ENCODE data around the gene MYH11. TPM values are rescaled to one million over a fixed set of nuclear protein-coding genes. Genes with fewer than 3 reads are reported as not detected.

Gene MYH11
- total RNA-seq, 2 experiments from 2014 or later = 0.04 TPM; not detected in 1

GRCh38 chr16:15775209-15775608 lies 81.6 kb downstream of the MYH11 start:
- POLR2A ChIA-PET = no interaction called here
- H3K36me3 Mint-ChIP-seq (ENCODE audit: low read depth) = no peaks in the 10 kb centered on the region
- DNase-seq = no peak
- CTCF ChIA-PET = no interaction called here
- H3K27ac Mint-ChIP-seq = no peak overlapping the region
- no peaks in the 10 kb centered on the region for H3K9me3 Mint-ChIP-seq
- H3K4me3 Mint-ChIP-seq = no peak overlapping the region
- peaks cover 8% of the 10 kb centered on the region for H3K27me3 Mint-ChIP-seq
- no peaks in the 10 kb centered on the region for H3K4me1 Mint-ChIP-seq

GRCh38 chr16:15773968-15774367 lies 82.9 kb downstream of the MYH11 start:
- Mint-ChIP-seq H3K27ac (no peak overlapping the region), H3K4me3 (no peak overlapping the region), H3K36me3 (ENCODE audit: low read depth) (no peaks in the 10 kb centered on the region), H3K27me3 (peaks cover 8% of the 10 kb centered on the region), H3K9me3 (no peaks in the 10 kb centered on the region), H3K4me1 (no peaks in the 10 kb centered on the region)
- CTCF ChIA-PET = interaction anchor here (0.6 kb wide), 1 partner anchor 86 kb away, joined by 4 read pairs; no protein-coding TSS in a partner anchor
- DNase-seq = no peak
- POLR2A ChIA-PET = no interaction called here

- ChIA-PET POLR2A (no interaction called here), CTCF (interaction anchor here (0.6 kb wide), 3 partner anchors 226 to 1182 kb away, joined by 3 to 7 read pairs (median 3); no protein-coding TSS in a partner anchor)
- H3K27ac Mint-ChIP-seq = no peak overlapping the region
- DNase-seq = no peak
- H3K9me3 Mint-ChIP-seq = no peaks in the 10 kb centered on the region
- H3K36me3 Mint-ChIP-seq (ENCODE audit: low read depth) = no peaks in the 10 kb centered on the region
- H3K4me1 Mint-ChIP-seq = no peaks in the 10 kb centered on the region
- H3K27me3 Mint-ChIP-seq = peaks cover 8% of the 10 kb centered on the region
- H3K4me3 Mint-ChIP-seq = no peak overlapping the region
Observed at GRCh38 chr16:15772579-15773293, 84.1 kb downstream of the MYH11 start.

GRCh38 chr16:15771694-15772093 lies 85.1 kb downstream of the MYH11 start:
- POLR2A ChIA-PET = no interaction called here
- H3K4me3 Mint-ChIP-seq = no peak overlapping the region
- CTCF ChIA-PET = no interaction called here

GRCh38 chr16:15770512-15770911 lies 86.3 kb downstream of the MYH11 start:
- ChIA-PET CTCF (no interaction called here), POLR2A (no interaction called here)
- Mint-ChIP-seq H3K36me3 (ENCODE audit: low read depth) (no peaks in the 10 kb centered on the region), H3K27ac (no peak overlapping the region), H3K27me3 (peaks cover 8% of the 10 kb centered on the region), H3K9me3 (no peaks in the 10 kb centered on the region), H3K4me1 (no peaks in the 10 kb centered on the region), H3K4me3 (no peak overlapping the region)
- DNase-seq = no peak

More at GRCh38 chr16:15771694-15772093, 85.1 kb downstream of the MYH11 start:
- H3K36me3 Mint-ChIP-seq (ENCODE audit: low read depth) = no peaks in the 10 kb centered on the region
- no peak for DNase-seq
- no peak overlapping the region for H3K27ac Mint-ChIP-seq
- no peaks in the 10 kb centered on the region for H3K4me1 Mint-ChIP-seq
- H3K9me3 Mint-ChIP-seq = no peaks in the 10 kb centered on the region
- peaks cover 8% of the 10 kb centered on the region for H3K27me3 Mint-ChIP-seq

- Mint-ChIP-seq H3K27ac (no peak overlapping the region), H3K27me3 (peaks cover 6% of the 10 kb centered on the region), H3K9me3 (no peaks in the 10 kb centered on the region), H3K36me3 (ENCODE audit: low read depth) (no peaks in the 10 kb centered on the region), H3K4me3 (no peak overlapping the region), H3K4me1 (no peaks in the 10 kb centered on the region)
- no peak for DNase-seq
- POLR2A ChIA-PET = no interaction called here
- CTCF ChIA-PET = no interaction called here
Observed at GRCh38 chr16:15770107-15770506, 86.7 kb downstream of the MYH11 start.

- no peak overlapping the region for H3K27ac Mint-ChIP-seq
- no peak overlapping the region for H3K4me3 Mint-ChIP-seq
- DNase-seq = no peak
- POLR2A ChIA-PET = no interaction called here
- no peaks in the 10 kb centered on the region for H3K9me3 Mint-ChIP-seq
- H3K36me3 Mint-ChIP-seq (ENCODE audit: low read depth) = no peaks in the 10 kb centered on the region
- CTCF ChIA-PET = no interaction called here
- no peaks in the 10 kb centered on the region for H3K4me1 Mint-ChIP-seq
- H3K27me3 Mint-ChIP-seq = peaks cover 4% of the 10 kb centered on the region
Observed at GRCh38 chr16:15769239-15769638, 87.6 kb downstream of the MYH11 start.

GRCh38 chr16:15768201-15768600 lies 88.6 kb downstream of the MYH11 start:
- H3K36me3 Mint-ChIP-seq (ENCODE audit: low read depth) = no peaks in the 10 kb centered on the region
- DNase-seq = no peak
- no peaks in the 10 kb centered on the region for H3K9me3 Mint-ChIP-seq
- no peaks in the 10 kb centered on the region for H3K27me3 Mint-ChIP-seq
- POLR2A ChIA-PET = no interaction called here
- no peaks in the 10 kb centered on the region for H3K4me1 Mint-ChIP-seq
- no peak overlapping the region for H3K4me3 Mint-ChIP-seq
- H3K27ac Mint-ChIP-seq = no peak overlapping the region
- CTCF ChIA-PET = no interaction called here

- H3K27ac Mint-ChIP-seq = no peak overlapping the region
- no peaks in the 10 kb centered on the region for H3K9me3 Mint-ChIP-seq
- H3K4me1 Mint-ChIP-seq = no peaks in the 10 kb centered on the region
- ChIA-PET POLR2A (no interaction called here), CTCF (interaction anchor here (0.6 kb wide), 1 partner anchor 10 kb away, joined by 3 read pairs; no protein-coding TSS in a partner anchor)
- no peaks in the 10 kb centered on the region for H3K27me3 Mint-ChIP-seq
- no peak for DNase-seq
- no peak overlapping the region for H3K4me3 Mint-ChIP-seq
- H3K36me3 Mint-ChIP-seq (ENCODE audit: low read depth) = no peaks in the 10 kb centered on the region
Observed at GRCh38 chr16:15766918-15767317, 89.9 kb downstream of the MYH11 start.

- Mint-ChIP-seq H3K4me1 (no peaks in the 10 kb centered on the region), H3K36me3 (ENCODE audit: low read depth) (no peaks in the 10 kb centered on the region), H3K4me3 (no peak overlapping the region), H3K27ac (no peak overlapping the region), H3K27me3 (no peaks in the 10 kb centered on the region), H3K9me3 (no peaks in the 10 kb centered on the region)
- CTCF ChIA-PET = no interaction called here
- POLR2A ChIA-PET = no interaction called here
- peak; percentile 54 for DNase-seq
Observed at GRCh38 chr16:15765880-15766279, 90.9 kb downstream of the MYH11 start.

- Mint-ChIP-seq H3K36me3 (ENCODE audit: low read depth) (no peaks in the 10 kb centered on the region), H3K27ac (no peak overlapping the region), H3K4me1 (no peaks in the 10 kb centered on the region), H3K9me3 (no peaks in the 10 kb centered on the region), H3K4me3 (no peak overlapping the region), H3K27me3 (no peaks in the 10 kb centered on the region)
- ChIA-PET POLR2A (no interaction called here), CTCF (no interaction called here)
- DNase-seq = no peak
Observed at GRCh38 chr16:15765116-15765515, 91.7 kb downstream of the MYH11 start.

GRCh38 chr16:15764112-15764511 lies 92.7 kb downstream of the MYH11 start:
- Mint-ChIP-seq H3K4me1 (no peaks in the 10 kb centered on the region), H3K9me3 (no peaks in the 10 kb centered on the region), H3K36me3 (ENCODE audit: low read depth) (no peaks in the 10 kb centered on the region), H3K4me3 (no peak overlapping the region), H3K27ac (no peak overlapping the region), H3K27me3 (no peaks in the 10 kb centered on the region)
- no peak for DNase-seq
- POLR2A ChIA-PET = interaction anchor here (0.6 kb wide), 1 partner anchor 298 kb away, joined by 3 read pairs; no protein-coding TSS in a partner anchor
- CTCF ChIA-PET = no interaction called here

- H3K4me1 Mint-ChIP-seq = peaks cover 10% of the 10 kb centered on the region
- H3K27ac Mint-ChIP-seq = no peak overlapping the region
- no peaks in the 10 kb centered on the region for H3K9me3 Mint-ChIP-seq
- CTCF ChIA-PET = interaction anchor here (1.7 kb wide), 1 partner anchor 16 kb away, joined by 4 read pairs; no protein-coding TSS in a partner anchor
- H3K27me3 Mint-ChIP-seq = no peaks in the 10 kb centered on the region
- no peak for DNase-seq
- H3K4me3 Mint-ChIP-seq = no peak overlapping the region
- POLR2A ChIA-PET = no interaction called here
- no peaks in the 10 kb centered on the region for H3K36me3 Mint-ChIP-seq (ENCODE audit: low read depth)
Observed at GRCh38 chr16:15760129-15760528, 96.7 kb downstream of the MYH11 start.

GRCh38 chr16:15759070-15759469 lies 97.8 kb downstream of the MYH11 start:
- ChIA-PET CTCF (no interaction called here), POLR2A (no interaction called here)
- Mint-ChIP-seq H3K4me1 (peaks cover 10% of the 10 kb centered on the region), H3K4me3 (no peak overlapping the region), H3K9me3 (no peaks in the 10 kb centered on the region), H3K27ac (peak overlapping the region; percentile 52), H3K36me3 (ENCODE audit: low read depth) (no peaks in the 10 kb centered on the region), H3K27me3 (no peaks in the 10 kb centered on the region)
- no peak for DNase-seq
